Gastroesophageal sphincter (tissue), 4 donors: Measurements from ENCODE around the gene PDGFA. TPM values are rescaled to one million over a fixed set of nuclear protein-coding genes. Genes with fewer than 3 reads are reported as not detected.
A peak's percentile ranks its signal among the peaks of the same experiment; 100 is the strongest.

Source experiments
- ATAC-seq: fragments of 150-250 bp; one replicate; pipeline ENCODE4 v1.9.1; 2016; ENCODE audit warnings: mild to moderate bottlenecking, moderate library complexity
- H3K27ac ChIP-seq, 4 donors: fragments of 200-600 bp; sonication (generic) in 3 of 4; 1 replicate in 3 of 4; 2 replicates in 1 of 4; pipeline ENCODE4 v1.5.1; 2016 to 2019
- H3K27me3 ChIP-seq: fragments of 200-600 bp; sonication (generic); one replicate; pipeline ENCODE4 v1.5.1; 2019
- H3K36me3 ChIP-seq, 2 donors: fragments of 200-600 bp; sonication (generic); one replicate each; pipeline ENCODE4 v1.5.1; 2019; ENCODE audit warnings: control low read depth in 1 of 2
- H3K4me1 ChIP-seq, 3 donors: fragments of 200-600 bp; sonication (generic); 1 replicate in 2 of 3; 2 replicates in 1 of 3; pipeline ENCODE4 v1.5.1; 2016 to 2019; ENCODE audit warnings: control low read depth in 2 of 3
- H3K4me3 ChIP-seq, 2 donors: fragments of 200-600 bp; sonication (generic); one replicate each; pipeline ENCODE4 v1.5.1; 2019; ENCODE audit warnings: mild to moderate bottlenecking in 1 of 2, moderate library complexity in 1 of 2
- H3K9me3 ChIP-seq, 3 donors: fragments of 200-600 bp; sonication (generic); one replicate each; pipeline ENCODE4 v1.5.1; 2017 to 2019; ENCODE audit warnings: control low read depth in 2 of 3
- EP300 ChIP-seq: sonication (generic); formaldehyde crosslinking; IDR thresholded peaks from one replicate; pipeline ENCODE4 v1.6.1; 2017; ENCODE audit warnings: antibody characterized with exemption, mild to moderate bottlenecking
- POLR2A ChIP-seq, 2 donors: fragments of 450-650 bp; IDR thresholded peaks; one replicate each; pipeline ENCODE4 v1.6.1; 2017; ENCODE audit warnings: antibody characterized with exemption in 2 of 2, mild to moderate bottlenecking in 2 of 2, moderate library complexity in 1 of 2
- POLR2AphosphoS5 ChIP-seq: sonication (generic); formaldehyde crosslinking; IDR thresholded peaks from one replicate; pipeline ENCODE4 v1.6.1; 2017; ENCODE audit warnings: antibody characterized with exemption
- WGBS, 2 donors: methylation state at CpG; one replicate each; pipeline ENCODE4 v1.1.5; 2018; ENCODE audit warnings: low coverage in 1 of 2; 5-methylcytosine and 5-hydroxymethylcytosine counted together
- total RNA-seq, 4 donors: library from RNA; depleted of rRNA; stranded (reverse); fragments of >200 nt; gene quantifications; one replicate each; pipeline ENCODE4 v1.1.0, GENCODE V29; 2016
- TF ChIP-seq, protein P1 (sequence below), 4 experiments: fragments of 200-600 bp in 2 of 4; fragments of 450-650 bp in 2 of 4; sonication (generic) in 1 of 4; IDR thresholded peaks; one replicate each; pipeline ENCODE4 v1.5.1; 2017 to 2019; ENCODE audit warnings: antibody characterized with exemption in 4 of 4, mild to moderate bottlenecking in 2 of 4, moderate library complexity in 2 of 4

PDGFA gene
- total RNA-seq, 4 donors from 2014 or later: 66.0 to 162 (median 120) TPM

DNA sequence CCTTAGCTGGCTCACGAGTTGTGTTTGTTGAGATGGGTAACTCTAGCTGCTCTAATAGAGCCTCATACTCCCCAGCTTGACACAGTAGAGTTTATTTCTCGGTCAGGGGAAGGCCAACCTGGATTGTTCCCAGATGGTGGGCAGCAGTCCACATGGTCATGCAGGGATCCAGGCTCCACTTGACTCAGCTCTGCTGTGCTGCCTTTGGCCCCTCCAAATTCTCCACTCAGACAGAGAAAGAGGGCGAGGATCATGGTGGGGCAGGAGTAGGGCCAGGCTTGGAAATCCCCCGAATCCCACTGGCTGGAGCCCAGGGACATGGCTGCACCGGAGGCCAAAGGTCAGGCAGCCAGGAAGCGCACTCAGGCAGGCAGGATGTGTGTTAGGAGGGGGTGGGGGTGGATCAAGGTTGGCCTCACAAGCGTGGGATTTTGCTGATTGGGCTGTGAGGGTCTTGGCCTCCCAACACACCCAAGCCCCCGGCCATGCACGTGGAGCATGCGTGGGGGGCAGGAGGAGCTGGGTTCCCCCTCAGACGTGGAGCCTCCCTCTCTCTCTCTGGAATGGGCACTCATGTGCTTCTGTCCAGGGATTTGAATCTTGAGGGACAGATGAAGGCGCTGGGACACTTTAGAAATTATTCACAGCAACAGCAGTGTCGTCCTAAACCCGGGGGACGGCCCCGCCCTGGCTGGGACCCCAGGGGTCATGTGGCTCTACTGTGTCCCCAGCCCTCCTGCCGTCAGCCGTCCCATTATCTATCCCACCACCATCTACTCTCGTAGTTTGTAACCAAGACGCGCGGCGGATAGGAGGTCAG lies 44.8 kb downstream of the PDGFA start:
- H3K36me3 ChIP-seq: no peaks in the 10 kb centered on the region
- TF ChIP-seq POLR2AphosphoS5 (no peak), EP300 (no peak), POLR2A (IDR thresholded peaks at IDR 0.05) (no peak)
- H3K27ac ChIP-seq: no peak overlapping the region
- 79 to 100% methylated on average over 1 to 5 of the region's 23 CpGs for WGBS, 2 donors
- H3K27me3 ChIP-seq: peaks cover 4% of the 10 kb centered on the region
- no peak for ATAC-seq
- peaks cover 0 to 11% (median 0%) of the 10 kb centered on the region in 3 donors for H3K9me3 ChIP-seq
- H3K4me1 ChIP-seq: peaks cover 0 to 19% (median 4%) of the 10 kb centered on the region in 3 donors
- H3K4me3 ChIP-seq: no peak overlapping the region

DNA sequence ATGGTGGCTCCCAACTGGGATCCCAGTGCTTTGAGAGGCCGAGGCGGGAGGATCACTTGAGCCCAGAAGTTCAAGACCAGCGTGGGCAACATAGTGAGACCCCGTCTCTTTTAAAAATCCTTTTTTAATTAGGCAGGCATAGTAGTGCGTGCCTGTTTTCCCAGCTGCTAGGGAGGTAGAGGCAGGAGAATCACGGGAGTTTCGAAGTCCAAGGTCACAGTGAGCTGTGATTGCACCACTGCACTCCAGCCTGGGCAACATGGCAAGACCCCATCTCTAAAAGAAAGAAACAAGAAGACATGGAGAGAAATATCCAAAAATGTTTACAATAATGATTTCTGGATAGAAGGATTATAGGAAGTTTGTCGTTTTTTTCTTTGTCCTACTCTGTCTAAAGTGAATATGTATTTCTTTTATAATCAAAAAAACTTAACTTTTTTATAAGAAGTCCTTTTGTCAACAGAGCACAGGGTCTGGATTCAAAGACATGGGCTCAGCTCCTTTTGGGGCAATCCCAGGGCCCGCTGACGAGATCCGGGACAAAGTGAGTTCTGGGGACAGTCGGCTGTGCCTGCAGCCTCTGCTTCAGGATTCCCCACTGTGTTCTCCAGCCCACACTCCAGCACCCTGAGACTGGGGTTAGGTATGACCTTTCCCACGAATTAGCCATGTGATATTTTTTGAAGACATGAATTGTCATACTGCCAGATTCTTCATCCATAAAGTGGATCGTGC lies 45.6 kb downstream of the PDGFA start:
- peaks cover 0 to 11% (median 0%) of the 10 kb centered on the region in 3 donors for H3K9me3 ChIP-seq
- no peaks in the 10 kb centered on the region for H3K27me3 ChIP-seq
- H3K4me3 ChIP-seq: no peak overlapping the region
- no peak for TF ChIP-seq EP300
- TF ChIP-seq, protein P1, sequence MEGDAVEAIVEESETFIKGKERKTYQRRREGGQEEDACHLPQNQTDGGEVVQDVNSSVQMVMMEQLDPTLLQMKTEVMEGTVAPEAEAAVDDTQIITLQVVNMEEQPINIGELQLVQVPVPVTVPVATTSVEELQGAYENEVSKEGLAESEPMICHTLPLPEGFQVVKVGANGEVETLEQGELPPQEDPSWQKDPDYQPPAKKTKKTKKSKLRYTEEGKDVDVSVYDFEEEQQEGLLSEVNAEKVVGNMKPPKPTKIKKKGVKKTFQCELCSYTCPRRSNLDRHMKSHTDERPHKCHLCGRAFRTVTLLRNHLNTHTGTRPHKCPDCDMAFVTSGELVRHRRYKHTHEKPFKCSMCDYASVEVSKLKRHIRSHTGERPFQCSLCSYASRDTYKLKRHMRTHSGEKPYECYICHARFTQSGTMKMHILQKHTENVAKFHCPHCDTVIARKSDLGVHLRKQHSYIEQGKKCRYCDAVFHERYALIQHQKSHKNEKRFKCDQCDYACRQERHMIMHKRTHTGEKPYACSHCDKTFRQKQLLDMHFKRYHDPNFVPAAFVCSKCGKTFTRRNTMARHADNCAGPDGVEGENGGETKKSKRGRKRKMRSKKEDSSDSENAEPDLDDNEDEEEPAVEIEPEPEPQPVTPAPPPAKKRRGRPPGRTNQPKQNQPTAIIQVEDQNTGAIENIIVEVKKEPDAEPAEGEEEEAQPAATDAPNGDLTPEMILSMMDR (IDR thresholded peaks at IDR 0.05): no peak
- TF ChIP-seq POLR2A (IDR thresholded peaks at IDR 0.05): no peak
- WGBS, 2 donors: 80 to 94% methylated on average over 3 to 13 of the region's 14 CpGs
- H3K4me1 ChIP-seq: peaks cover 0 to 19% (median 4%) of the 10 kb centered on the region in 3 donors
- no peak overlapping the region for H3K27ac ChIP-seq
- ATAC-seq: no peak
- no peaks in the 10 kb centered on the region for H3K36me3 ChIP-seq

GRCh38 chr7:473211-473734 lies 46.4 kb downstream of the PDGFA start:
- H3K9me3 ChIP-seq: peaks cover 0 to 11% (median 0%) of the 10 kb centered on the region in 3 donors
- ATAC-seq: no peak
- peaks cover 0 to 19% (median 4%) of the 10 kb centered on the region in 3 donors for H3K4me1 ChIP-seq
- H3K27ac ChIP-seq: no peak overlapping the region
- TF ChIP-seq, protein P1 (IDR thresholded peaks at IDR 0.05): no peak
- H3K4me3 ChIP-seq: no peak overlapping the region
- no peaks in the 10 kb centered on the region for H3K27me3 ChIP-seq
- no peaks in the 10 kb centered on the region for H3K36me3 ChIP-seq
- WGBS, 2 donors: 89% methylated on average over 3 of the region's 18 CpGs; no CpG with 5 or more reads in 1 of the 2 donors

DNA sequence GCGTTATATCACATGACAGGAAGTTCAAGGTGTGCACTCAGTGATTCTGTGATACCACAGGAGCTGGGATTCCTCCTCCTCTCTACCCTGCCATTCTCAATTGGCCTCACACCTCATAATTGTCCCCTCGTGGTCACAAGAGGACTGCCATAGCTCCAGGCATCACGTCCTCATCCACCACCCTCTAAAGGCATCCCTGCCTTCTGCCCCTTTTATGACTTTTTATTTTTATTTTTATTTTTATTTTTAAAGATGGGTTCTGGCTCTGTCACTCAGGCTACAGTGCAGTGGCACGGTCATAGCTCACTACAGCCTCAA lies 47.0 kb downstream of the PDGFA start:
- peak overlapping the region in 3 of 4 donors; percentile 64 to 77 (median 70) for H3K27ac ChIP-seq
- WGBS, 2 donors: 96% methylated on average over 3 to 4 of the region's 4 CpGs
- H3K4me3 ChIP-seq: no peak overlapping the region
- peaks cover 0 to 15% (median 4%) of the 10 kb centered on the region in 3 donors for H3K4me1 ChIP-seq
- TF ChIP-seq, protein P1 (IDR thresholded peaks at IDR 0.05): no peak
- no peak for TF ChIP-seq POLR2A (IDR thresholded peaks at IDR 0.05)
- TF ChIP-seq EP300: no peak
- no peak for TF ChIP-seq POLR2AphosphoS5
- ATAC-seq: no peak
- no peaks in the 10 kb centered on the region for H3K36me3 ChIP-seq
- peaks cover 0 to 11% (median 0%) of the 10 kb centered on the region in 3 donors for H3K9me3 ChIP-seq
- H3K27me3 ChIP-seq: no peaks in the 10 kb centered on the region

DNA sequence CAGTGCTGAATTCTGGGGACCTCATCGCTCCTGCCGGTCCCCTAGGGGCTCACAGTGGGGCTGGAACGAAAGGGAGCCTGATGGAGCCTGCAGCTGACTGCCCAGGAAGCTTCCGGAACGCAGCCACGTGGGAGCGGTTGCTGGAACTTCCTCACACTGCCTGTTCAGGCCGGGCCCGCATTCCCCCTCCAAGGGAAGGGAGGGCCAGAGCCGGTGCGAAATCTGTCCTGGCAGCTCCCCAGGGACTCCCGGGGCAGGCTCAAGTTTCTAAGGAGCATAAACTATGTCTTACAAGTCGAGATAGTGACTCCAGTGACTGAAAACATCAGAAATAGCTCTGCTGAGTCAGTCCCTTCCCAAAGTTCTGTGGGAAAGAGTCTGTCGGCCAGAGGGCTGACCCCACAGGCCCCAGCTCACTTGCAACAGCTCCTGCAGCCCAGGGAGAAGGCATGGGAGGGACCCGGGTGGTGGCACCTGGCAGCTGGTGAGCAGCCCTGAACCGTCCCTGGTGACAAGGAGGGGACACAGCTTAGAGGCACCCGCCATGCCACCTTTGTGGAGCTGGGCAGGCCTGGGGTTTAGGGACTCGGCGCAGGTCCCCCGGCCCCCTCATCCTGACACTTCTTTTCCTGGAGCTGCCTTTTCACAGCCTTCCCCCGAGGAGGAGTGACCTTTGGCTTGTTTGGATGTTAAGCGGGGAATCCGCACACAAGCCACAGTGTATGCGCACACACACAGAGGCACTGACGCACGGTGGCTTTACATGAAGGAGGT lies 47.6 kb downstream of the PDGFA start:
- peaks cover 0 to 11% (median 0%) of the 10 kb centered on the region in 3 donors for H3K9me3 ChIP-seq
- H3K36me3 ChIP-seq: no peaks in the 10 kb centered on the region
- peaks cover 0 to 15% (median 4%) of the 10 kb centered on the region in 3 donors for H3K4me1 ChIP-seq
- no peaks in the 10 kb centered on the region for H3K27me3 ChIP-seq
- no peak for TF ChIP-seq POLR2A (IDR thresholded peaks at IDR 0.05)
- TF ChIP-seq, protein P1 (IDR thresholded peaks at IDR 0.05): no peak
- peak; percentile 63 for TF ChIP-seq POLR2AphosphoS5
- TF ChIP-seq EP300: no peak
- H3K4me3 ChIP-seq: no peak overlapping the region
- WGBS, 2 donors: 100% methylated on average over 2 of the region's 26 CpGs; no CpG with 5 or more reads in 1 of the 2 donors
- peak overlapping the region in 3 of 4 donors; percentile 64 to 77 (median 70) for H3K27ac ChIP-seq
- peak; percentile 86 for ATAC-seq
